GM18517 (cell line): ENCODE measurements around the gene CENPF.
"Not testable (repeated sequence)": the region's sequence is repeated elsewhere in the genome, so short reads cannot be mapped to it uniquely, and the experiment has no call there.

ENCODE experiments used
- ATAC-seq: cut with Tn5 transposase; IDR thresholded peaks from one replicate; pipeline ENCODE4 v1.9.1; 2021; ENCODE audit warnings: mild to moderate bottlenecking, moderate library complexity; ENCODE audit not compliant: unreplicated experiment

Gene CENPF

DNA sequence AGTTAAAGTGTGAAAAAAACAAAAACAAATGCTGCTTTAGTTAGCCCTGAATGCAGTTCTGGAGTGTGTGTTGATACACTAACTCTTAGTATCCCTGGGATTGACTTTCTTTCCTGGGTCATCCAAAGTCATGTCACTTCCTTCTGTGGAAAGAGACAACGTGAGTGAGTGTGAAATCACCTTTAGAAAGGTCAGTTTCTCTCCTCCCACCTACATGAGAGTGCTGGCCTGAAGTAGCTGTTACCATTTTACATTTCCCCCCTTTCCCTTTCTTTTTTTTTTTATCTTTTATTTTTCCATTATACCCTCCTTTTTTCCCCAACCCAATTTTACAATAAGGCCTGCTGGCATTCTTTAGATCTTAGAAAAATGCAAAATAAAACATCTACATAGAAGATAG is 55.2 kb downstream of the CENPF start:
- no peak for ATAC-seq

DNA sequence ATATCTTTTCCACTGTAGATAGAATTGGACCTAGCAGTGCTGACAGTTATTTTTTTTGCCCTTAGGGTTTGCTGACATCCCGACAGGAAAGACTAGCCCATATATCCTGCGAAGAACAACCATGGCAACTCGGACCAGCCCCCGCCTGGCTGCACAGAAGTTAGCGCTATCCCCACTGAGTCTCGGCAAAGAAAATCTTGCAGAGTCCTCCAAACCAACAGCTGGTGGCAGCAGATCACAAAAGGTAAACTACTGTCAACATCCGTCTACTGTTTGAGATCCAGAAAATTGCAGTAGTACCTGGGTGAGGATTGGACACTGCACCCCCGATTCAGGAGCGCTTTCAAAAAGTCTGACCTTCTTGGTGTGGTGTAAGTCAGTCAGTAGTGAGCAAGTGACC is 55.8 kb downstream of the CENPF start:
- no peak for ATAC-seq

DNA sequence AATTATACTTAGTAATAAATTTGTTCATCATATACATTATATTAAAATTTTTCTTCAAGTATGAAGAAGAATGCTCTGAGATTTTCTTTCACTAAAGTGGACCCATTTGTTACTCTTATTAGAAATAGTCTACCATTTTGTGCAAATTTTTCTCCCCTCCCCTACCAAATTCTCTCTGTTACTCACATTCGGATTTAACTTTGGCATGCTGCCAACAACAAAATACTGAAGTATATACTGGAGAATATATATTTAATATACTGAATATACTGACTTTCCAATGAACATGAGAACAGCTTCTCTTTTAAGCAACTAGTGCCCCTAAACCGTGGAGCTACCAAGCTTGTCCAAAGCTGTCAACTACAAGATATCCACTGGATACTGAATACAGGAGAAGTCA is 57.2 kb downstream of the CENPF start:
- ATAC-seq: no peak

DNA sequence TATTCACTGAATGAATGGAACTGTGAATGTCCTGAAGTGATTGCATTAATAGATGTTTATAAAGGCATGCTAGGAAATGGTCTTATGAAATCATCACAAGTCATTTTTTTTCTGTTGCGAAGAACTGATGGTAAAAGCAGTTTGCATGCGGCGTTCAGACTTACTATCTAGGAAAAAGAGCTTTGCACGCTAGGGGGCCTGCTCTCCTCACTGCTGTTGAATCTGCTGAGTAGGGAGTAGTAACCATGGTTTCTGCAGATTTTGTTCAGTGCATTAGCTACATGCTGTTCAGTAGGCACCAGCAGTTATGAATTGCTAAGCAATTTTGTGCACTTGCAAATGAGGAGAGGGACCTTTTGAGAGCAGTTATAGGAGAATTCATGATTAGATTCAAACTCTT is 57.9 kb downstream of the CENPF start:
- ATAC-seq: no peak

DNA sequence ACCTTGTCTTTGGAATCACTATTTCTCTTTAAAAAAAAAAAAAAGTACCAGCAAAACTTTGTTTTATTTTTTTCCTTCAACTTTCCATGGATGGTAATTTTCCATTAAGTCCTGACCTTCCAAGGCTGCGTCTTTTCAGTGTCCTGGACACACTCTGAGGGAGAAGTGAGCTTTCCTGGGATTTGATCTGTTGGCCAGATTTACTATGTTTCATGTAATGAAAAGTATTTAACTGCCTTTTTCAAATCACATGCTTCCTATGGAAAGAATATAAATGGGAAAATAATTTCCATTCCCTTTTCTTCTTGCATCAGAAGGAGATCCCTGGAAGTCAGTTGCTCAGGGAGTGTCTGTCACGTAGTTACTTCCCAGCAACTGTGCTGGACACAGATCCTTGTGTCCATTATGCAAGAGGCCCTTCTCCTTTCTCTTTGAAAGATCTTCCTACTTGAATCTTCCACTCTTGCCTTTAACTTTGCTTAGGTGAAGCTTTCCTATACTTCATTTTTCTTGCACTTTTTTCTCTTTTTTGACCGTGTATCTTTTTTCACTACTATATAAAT is 59.3 kb downstream of the CENPF start:
- no peak for ATAC-seq

DNA sequence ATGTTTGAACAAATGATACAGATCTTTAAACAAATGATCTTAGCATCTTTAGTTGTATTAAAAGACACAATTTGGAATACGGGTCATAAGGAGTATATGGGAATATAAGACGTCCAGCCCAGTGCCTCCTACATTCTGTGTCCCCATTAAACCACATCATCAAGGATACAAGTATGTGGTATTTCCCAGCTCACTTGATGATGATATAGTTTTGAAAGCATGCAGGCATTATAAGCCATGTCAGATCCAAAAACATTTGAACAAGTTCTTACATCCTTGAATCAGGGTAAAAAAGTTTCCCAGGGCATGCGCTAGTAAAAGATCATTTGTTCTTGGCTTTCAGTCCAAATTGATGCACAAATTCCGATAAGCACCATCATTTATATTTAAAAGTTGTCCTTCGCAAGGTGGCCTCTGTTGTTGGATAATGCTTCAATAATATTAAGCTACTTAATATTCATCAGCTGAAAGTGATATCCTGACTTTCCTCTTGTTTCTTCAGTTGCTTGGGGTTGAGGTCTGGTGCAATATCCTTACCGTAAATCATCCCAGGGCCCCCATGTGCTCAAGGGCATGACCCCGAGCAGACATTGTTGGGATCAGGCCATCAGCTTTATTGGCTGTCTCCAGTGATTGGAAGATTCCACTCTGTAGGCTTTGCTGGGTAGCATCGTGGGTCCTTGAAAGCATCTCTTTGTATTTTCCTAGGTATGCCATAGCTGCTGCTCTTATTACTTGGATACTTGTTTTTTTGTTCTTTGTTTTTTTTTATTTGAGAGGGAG is 61.8 kb downstream of the CENPF start:
- no peak for ATAC-seq

DNA sequence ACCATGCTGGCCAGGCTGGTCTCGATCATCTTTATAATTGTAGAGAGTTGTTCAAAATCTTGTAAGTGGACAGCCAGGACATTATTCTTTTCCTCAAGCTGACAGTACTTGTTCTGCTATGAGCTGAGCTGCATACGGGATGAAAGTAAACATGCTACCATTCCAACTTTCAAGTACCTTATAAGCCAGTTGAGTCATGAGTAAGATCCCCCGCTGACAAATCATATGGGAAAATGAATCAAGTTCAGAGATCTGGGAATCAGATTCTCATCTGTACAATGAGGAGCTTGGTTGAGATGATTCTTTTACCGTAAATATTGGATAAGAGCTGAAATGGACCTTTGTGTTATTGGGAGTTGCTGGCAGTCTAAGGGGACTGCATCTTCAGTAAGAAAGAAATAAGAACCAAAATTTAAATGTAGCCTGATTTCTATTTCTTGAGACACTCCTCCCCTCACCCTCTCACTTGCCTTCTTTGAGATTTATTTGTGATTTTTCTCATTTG is 62.7 kb downstream of the CENPF start:
- ATAC-seq: no peak

DNA sequence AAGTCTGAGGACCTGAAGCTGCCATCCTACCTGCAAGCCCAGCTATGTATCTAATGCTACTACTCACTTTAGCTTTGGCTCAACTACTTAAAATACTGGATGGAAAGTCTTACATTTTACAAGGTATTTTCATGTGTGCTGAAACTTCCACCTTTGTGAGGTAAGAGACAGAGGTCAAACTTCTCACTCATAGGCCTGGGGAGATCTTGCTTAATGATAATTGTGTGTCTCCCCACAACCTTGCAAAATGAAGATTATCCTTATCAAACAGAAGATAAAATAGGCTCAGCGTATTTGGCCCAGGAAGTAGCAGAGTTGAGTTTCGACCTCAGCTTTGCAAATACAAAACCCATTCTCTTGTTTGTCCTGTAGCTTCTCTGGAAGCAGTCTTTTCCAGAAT is 63.7 kb downstream of the CENPF start:
- ATAC-seq: no peak

DNA sequence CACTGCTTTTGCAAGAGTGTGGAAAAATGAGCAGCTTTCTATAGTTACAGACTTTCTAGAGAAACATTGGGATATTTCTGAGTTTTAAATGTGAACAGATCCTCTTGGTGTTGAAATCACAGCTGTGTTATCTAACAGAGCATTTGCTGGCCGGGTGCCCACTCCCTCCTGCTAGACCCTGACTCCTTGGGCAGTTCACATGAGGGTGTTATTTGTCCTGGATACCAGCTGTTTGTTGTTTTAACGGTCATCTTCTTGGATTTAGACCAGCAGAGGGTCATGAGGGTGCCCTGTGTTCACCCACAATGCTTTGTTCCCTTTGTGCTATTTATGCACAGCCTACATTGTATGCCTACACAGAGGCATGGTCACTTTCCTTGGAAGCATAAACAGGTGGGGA is 67.1 kb downstream of the CENPF start:
- no peak for ATAC-seq

DNA sequence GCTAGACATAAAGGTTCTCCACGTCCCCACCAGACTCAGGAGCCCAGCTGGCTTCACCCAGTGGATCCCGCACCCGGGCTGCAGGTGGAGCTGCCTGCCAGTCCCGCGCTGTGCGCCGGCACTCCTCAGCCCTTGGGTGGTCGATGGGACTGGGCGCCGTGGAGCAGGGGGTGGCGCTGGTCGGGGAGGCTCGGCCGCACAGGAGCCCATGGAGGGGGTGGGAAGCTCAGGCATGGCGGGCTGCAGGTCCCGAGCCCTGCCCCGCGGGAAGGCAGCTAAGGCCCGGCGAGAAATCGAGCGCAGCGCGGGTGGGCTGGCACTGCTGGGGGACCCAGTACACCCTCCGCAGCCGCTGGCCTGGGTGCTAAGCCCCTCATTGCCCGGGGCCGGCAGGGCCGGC is 70.0 kb downstream of the CENPF start:
- not testable (repeated sequence) for ATAC-seq

DNA sequence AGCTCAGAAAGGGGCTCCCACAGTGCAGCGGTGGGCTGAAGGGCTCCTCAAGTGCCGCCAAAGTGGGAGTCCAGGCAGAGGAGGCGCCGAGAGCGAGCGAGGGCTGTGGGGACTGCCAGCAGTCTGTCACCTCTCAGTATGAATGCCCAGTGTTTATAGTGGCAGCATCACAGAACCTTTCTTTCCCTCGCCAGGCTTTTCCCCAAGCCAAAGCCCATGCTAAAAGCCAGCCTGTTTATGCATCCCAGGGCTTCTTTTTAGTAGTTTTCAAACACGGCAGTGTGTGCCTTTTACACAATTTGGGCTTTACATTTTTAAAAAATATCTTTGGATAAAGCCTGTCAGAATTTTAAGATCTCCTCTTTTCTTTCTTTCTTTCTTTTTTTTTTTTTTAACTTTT is 70.6 kb downstream of the CENPF start:
- no peak for ATAC-seq

DNA sequence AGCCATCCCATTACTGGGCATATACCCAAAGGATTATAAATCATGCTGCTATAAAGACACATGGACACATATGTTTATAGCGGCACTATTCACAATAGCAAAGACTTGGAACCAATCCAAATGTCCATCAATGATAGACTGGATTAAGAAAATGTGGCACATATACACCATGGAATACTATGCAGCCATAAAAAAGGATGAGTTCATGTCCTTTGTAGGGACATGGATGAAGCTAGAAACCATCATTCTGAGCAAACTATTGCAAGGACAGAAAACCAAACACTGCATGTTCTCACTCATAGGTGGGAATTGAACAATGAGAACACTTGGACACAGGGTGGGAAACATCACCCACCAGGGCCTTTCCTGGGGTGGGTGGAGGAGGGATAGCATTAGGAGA is 72.5 kb downstream of the CENPF start:
- ATAC-seq: not testable (repeated sequence)

DNA sequence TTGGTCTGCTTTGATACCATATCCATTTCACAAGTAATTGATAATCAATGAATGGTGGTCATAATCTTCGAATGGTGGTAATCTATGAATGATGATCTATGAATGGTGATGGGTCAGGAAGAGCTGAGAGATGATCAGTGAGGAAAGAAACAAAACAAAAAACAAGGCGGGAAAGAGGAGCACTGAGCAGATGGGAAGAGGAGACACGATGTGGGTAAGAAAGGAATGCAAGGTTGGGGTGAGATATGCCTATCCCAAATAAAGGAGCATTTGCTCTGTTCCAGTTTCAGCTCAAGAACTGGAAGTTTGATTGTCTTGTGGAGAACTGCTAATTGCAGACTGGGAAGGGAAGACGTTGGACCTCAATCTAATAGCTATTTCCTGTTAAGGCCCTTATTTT is 73.8 kb downstream of the CENPF start:
- ATAC-seq: no peak

DNA sequence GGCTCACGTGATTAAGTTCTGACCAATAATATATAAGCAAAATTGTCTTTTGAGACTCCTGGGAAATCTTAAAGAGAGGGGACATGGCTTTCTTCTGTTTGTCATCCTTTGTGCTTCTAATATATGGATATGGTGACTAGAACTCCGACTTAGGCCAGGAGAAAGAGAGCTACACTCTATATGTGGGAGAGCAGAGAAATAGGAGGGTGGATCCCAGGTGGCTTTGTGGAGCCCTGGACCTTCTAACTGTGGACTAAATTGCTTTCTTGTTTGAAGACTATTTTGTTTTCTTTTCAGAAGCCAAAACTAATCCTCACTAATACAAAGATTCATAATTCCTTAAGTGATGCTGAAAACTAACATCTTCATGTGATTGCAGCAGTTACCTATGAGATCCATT is 75.0 kb downstream of the CENPF start:
- no peak for ATAC-seq

DNA sequence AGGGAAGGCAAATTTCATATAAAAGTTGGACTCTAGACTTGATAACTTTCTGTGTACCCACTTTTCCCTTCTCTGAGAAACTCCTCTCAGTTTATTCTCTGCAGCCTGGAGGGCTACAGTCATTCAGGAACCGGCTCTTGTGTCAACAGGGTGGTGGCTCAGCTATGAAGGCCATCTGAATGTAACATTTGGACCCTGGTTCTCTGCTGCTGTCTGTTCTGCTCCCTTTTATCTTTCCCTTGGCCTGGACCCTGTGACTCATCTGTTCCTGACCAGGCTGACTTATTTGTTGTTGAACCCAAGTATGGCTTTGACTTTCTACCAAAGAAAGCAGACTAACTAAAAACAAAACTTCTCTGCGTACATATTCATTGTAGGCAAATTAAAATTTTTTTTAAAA is 75.4 kb downstream of the CENPF start:
- ATAC-seq: no peak

DNA sequence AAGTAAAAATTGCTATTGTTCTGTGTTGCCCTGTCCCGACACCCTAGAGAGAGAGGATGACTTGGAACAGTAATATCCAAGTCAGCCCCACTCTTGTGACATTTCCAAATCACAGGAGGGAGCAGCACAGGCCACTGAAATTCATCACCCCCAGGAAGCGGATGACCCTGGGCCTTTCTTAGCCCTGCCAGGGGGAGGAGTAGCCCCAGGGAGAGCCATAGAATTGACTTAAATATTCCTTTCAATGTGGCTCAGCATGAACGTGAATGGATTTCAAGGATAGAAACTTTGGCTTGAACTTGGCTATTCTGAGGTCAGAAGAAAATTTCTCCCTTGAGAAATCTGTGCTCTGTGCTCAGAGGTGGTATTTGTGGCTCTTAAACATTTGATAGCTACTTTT is 80.6 kb downstream of the CENPF start:
- no peak for ATAC-seq

DNA sequence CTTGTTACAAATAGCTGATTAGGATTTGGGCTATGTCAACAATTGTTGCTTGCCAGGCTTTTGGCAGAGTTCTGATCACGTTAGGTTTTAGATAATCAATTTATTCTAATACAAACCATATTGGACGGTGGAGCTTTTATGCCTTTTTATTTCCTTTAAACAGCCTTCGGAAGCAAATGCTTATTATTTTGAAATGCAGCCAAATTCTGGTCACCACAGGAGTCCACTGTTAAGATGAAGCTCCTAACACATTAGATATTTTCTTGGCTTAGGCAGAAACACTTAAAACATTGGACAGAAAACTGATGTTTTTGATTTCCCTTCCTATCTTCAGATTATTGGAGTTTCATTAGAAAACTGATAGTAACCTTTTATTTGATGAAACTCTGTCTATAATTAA is 82.9 kb downstream of the CENPF start:
- no peak for ATAC-seq

DNA sequence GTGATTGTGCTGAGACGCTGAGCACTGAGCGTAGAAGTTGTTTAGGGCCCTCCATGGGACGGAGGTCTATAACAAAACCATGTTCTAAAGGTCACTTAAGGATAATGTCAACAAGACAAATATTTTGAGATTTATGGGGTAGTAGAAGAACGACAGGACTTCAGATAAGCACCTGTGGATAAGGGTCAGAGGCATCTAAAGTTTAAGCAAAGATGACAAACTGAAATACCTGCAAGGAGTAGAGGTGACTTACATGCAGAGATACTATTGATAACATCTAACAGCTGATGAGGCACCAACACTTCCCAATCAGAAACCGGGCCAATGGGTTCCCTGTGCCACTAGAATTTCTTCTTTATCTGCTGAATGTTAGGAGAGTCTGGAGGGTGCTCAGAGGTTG is 83.5 kb downstream of the CENPF start:
- ATAC-seq: no peak

DNA sequence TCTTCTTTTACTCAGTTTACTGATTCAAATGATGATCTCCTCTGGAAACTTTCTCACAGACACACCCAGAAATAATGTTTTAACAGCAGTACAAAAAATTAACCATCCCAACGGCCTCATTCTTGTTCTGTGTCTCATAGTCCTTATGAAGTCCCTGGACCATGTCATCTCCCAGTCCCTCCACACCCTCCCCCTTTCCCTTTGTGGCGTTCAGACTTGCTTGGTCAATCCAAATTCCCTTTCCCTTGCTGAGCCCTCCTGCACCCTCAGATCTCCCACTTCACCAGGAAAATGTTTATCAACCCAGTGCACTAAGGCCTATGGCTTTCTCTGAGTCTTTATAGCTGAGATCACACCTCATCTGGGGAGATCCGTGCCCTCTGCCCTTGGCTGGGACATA is 85.9 kb downstream of the CENPF start:
- no peak for ATAC-seq

DNA sequence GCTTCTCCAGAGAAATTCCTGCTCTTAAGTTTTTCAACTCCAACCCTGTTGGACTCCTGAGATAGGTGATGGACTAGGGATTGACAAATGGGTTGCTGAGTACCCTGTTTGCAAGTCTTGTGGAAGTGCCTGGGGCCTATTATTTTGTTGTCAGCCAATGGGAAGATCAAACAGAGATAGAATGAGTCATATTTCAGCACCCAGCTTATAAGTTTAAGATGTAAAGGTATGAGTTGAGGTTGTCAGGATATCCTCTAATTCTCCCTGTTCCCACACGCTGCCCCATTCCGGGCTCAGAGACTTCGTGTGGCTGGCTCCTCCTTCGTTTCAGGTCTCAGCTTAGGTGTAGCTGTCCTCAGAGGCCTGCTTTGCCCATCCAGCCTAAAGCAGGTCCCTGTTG is 91.8 kb downstream of the CENPF start:
- ATAC-seq: no peak

DNA sequence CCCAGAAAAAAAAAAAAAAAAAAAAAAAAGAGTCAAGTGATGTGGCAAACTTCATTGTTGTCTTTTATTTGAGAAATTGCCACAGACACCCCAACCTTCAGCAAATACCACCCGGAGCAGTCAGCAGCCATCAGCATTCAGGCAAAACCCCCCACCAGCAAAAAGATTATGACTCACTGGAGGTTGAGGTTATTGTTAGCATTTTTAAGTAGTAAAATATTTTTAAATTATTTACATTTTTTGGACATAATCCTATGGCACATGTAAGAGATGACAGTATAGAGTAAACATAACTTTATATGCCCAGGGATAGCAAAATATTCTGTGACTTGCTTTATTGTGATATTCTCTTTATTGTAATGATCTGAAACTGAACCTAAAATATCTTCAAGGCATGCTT is 95.6 kb downstream of the CENPF start:
- ATAC-seq: no peak

DNA sequence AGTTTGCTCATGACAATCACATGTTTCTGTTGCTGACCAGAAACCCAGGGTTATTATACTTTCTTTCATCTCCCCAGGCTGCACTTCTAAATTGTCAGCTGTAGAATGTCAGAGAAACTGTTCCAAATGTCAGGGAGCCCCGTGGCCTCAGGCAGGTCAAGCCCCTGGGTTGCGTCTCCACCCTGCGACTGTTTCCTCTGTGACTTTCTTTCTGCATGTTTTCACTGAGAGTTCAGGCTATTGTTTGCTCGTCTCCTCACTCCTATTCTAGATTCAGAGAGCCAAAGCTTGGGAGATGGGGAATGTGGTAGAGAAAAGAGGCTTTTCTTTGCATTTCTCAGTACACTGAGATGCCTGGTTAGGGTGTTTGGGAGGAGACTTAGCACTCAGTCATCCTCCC is 97.4 kb downstream of the CENPF start:
- no peak for ATAC-seq

DNA sequence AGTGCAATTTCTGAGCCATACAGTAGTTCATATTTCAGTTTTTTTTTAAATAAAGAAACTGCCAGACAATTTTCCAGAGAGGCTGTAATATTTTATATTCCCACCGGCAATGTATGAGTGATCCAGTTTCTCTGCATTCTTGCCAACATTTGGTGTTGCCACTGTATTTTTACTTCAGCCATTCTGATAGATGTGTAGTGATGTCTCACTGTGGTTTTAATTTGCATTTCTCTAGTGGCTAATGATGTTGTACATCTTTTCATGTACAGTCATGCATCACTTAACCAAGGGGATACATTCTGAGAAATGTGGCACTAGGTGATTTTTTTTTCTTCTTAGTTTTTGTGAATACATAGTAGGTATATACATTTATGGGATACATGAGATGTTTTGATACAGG is 99.6 kb downstream of the CENPF start:
- no peak for ATAC-seq
